GM11168 (cell line): Measurements from ENCODE around the gene PCSK5.

Experiments
- in situ Hi-C: fragments of 300-500 bp; cut with MboI; formaldehyde crosslinking; loops from one replicate; pipeline ENCODE4 v1.12.0; 2022; ENCODE audit warnings: low sequenced_read_pairs; ENCODE audit not compliant: unreplicated experiment

The PCSK5 gene

DNA sequence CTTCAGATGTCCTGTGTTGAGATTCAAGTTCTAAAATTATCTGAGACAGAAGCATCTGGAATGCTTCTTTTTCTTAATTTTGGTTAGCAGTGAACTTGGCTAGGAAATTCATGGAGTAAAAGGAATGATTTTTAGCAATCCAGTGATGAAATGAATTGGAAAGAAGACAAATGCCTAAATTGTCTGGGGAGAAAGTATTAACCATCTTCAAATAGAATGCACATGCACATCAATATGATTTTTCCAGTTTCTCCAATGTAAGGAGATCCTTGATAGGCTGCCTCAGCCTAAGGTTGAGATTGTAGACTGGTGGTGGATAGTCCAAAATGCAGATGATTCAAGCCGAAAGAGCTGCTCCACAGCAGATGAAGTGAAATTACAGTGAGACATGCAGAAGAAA lies 106.7 kb downstream of the PCSK5 start:
- in situ Hi-C loops = no loop called here

DNA sequence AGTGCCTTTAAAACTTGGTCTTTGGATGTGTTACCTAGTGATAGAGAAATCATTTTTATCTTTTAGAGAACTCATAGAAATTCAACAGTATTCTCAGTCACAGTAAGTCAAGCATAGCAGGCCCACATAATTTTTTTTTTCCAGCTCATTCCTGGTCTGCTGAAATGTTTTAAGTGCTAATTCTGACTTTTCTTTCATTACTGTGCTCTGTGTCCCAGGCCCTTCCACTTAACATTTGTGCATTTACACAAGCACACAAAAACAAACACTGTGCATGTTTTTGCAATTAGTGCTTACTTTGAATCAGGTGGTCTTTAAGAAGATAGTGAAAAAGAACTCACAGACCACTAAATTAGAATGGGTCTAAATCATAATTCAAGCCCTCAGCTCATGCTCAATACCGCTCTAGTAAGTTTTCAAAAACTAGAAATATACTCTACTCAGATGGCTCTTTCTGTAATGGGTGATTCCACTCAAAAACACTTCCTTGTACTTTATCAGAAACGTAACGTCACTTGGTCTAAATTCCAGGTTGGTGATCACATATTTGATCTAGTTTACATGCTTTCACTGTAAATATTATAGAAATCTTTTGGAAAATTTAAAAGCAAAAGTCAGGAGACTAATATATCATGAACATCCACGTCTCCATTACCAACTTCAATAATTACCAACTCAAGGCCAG lies 107.8 kb downstream of the PCSK5 start:
- in situ Hi-C loops = no loop called here

DNA sequence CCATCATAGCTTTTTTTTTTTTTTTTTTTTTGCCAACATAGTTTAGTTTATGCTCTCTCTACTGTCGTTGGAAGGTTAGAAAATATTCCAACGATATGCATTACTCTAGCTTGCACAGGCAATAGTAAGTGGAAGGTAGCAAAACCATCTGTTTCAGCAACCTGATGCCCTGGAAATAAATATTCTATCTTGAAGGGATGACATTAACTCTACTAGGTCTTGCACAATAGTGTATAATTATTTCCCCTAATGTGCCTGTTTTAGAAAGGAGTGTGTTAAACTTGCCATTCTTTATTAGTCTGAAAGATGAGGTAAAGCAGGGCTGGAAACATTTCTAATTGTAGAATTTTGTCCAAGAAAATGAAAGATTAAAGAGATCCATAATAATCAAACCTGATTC lies 111.0 kb downstream of the PCSK5 start:
- in situ Hi-C loops = no loop called here

DNA sequence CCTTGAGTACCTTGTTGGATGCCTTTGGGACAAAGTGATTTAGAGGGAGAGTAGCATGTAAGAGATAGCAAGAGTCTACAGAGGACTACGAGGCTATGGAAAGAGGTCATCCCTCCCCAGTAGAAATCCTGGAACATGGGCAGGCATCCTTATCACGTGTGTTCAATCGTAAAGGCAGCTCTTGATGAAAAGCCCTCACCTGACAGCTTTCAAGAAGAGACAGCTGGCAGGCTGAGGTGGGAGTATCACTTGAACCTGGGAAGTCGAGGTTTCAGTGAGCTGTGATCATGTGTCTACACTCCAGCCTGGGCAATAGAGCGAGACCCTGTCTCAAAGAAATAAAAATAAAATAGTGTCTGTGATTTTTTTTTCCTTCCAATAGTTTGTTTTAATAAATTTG lies 112.6 kb downstream of the PCSK5 start:
- in situ Hi-C loops = no loop called here

DNA sequence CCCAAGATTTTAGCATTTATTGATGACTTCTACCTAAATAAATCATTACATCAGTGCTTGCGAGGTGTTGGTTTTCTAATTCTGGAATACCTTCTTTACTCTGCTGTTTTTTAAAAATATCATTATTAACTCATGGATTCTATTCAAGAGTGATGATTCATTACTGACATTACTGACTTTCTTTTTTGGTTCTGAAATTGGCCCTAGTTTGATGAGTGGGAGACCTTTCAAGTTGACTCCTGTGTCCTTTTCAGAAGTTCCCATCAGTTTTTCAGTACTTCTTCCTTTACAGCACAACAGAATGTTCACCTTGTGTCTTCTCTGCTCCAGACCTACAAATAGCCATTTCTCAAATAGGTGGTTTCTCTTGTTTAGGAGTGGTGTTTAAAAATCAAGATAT lies 114.1 kb downstream of the PCSK5 start:
- in situ Hi-C loops = no loop called here

DNA sequence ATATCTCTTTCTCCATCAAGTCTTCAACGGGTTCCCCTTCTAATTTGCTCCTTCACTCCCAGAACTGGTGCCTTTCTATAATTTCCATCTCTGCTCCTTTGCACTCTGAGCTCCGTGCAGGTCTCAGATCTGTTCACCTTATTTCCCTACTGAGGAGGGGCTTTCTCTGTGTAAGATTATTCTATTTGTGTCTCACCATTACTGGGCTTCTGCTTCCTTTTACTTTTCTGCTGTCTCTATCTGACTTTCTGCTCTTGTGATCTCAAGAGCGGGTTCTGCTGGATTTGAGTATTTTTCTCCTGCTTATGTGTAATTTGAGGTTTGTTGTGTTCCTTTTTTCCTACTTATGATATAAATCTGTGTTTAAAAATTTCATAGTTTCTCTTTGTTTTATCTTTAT lies 117.5 kb downstream of the PCSK5 start:
- in situ Hi-C loops = no loop called here

DNA sequence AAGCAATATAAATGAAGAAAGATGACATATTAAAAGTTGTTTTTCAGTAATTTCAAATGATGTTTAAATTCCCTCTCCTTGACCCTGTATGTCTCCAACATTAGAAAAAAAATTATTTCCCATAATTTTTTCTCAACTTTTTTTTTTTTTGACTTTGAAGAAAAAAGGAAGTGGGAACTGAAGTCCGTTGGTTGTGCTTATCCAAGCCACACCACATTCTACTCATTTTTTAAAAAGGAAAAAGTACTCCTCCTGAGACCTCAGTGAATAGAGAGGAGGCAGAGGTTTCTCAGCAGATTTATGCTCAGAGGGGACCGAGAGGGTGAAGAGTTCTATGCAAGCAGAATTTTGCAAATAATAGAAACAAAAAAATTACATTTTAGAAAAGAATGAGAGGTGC lies 123.3 kb downstream of the PCSK5 start:
- in situ Hi-C loops = no loop called here

DNA sequence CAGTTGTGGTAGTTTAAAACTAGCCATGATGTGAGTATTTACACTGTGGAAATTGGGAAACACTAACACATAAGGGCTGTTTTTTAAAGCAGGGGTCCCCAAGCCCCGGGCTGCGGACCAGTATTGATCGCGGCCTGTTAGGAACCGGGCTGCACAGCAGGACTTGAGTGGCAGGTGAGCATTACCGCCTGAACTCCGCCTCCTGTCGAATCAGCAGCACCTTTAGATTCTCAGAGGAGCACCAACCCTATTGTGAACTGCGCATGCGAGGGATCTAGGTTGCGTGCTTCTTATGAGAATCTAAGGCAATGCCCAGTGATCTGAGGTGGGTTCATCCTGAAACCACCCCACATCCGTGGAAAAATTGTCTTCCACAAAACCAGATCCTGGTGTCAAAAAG lies 127.8 kb downstream of the PCSK5 start:
- in situ Hi-C loops = no loop called here

DNA sequence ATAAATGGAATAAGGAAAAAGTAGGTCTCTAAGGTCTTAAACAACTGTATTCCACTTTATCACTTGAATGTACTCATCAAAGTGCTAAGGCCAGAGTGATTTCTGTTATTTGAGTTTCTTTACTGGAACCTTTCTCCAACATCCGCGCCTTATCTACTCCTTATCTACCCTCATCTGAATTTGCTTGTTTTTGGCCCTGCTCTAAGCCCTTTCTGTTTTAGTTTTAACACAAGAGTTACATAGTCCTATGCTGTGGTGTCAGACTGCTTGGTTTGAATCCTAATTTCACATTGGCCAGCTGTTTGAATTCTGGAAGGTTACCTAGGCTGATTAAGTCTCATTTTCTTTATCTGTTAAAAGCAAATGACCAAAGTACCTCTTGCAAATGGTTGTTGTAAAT lies 128.3 kb downstream of the PCSK5 start:
- in situ Hi-C loops = no loop called here

DNA sequence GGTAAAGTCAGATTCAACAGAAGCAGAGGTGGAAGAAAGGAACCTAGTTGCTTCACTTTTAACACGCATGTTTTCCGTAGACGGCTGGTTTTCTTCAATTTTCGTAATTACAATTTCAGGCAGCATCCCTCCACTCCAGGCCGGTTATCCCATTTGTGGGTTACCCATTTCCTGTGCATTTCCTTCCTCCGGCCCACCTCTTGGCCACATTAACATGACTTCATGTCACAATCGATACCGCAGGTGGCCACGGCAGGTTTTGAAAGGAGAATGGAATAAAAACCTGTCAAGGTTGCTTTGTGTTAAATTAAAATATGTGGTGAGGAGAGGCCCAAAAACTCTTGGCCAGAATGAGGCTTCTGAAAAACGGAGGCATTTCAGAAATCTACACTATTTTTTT lies 130.2 kb downstream of the PCSK5 start:
- in situ Hi-C loops = no loop called here

DNA sequence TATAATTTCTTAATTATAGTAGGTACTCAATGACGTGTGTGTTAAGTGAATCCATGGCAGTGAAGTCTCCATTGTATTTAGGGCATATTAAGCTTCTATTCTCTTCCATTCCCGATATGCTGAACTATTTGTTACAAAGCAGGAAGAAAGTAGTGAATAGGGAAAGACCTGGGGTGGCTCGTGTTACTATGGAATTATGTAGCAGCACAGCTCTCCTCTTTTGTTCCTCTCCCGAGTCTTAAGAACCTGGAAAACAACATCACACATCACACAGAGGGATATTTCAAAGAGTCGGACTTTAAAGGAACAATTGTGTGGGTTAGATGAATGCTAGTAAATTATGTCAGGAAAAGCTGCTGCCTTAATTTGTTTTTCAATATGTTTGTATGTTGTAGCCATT lies 131.8 kb downstream of the PCSK5 start:
- in situ Hi-C loops = no loop called here

DNA sequence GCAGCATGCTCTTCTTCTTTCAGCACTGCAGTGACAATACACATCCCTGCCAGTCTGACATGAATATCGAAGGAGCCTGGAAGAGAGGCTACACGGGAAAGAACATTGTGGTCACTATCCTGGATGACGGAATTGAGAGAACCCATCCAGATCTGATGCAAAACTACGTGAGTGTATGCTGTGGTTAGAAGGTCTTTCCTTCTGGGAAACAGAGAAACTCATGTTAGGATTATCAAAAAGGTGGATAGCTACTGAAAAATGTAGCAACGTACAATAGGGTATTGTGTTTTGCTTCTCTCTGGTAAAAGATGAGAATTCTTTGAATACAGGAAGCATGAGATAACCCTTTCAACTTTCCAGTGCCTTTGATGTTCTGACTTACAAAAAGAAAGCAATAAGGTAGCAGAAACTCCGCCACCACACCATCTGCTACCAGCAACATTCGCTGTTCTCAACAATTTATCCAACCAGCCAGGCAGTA lies 133.3 kb downstream of the PCSK5 start:
- in situ Hi-C loops = no loop called here

DNA sequence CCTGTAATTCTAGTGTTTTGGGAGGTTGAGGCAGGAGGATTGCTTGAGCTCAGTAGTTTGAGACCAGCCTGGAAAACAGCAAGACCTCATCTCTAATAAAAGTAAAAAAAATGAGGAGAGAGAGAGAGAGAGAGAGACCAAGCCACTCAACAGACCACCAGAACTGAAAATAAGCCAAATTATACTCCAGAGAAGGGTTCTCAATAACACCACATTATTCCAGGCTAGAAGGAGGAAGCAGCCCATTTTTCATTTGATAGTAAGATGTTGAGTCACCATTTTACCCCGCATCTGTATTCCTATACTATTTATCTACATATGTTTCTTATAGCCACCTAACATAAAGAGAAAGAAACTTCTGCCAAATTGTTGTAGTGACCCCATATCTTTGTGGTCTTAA lies 134.8 kb downstream of the PCSK5 start:
- in situ Hi-C loops = no loop called here

DNA sequence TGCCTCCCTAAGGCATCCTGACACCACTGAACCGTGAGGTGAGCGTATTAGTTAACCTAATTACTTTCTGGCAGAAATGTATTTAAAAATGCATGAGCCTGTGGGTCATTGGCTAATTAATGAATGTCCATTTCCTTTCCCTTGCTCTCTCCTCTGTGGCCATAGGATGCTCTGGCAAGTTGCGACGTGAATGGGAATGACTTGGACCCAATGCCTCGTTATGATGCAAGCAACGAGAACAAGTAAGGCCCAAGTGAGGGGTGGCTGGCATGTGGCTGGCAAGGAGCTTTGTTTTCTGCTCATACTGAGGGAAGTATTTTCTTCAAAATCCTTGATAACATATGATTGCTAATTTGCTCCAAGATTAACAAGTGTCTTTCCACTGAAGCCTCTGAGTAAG lies 136.3 kb downstream of the PCSK5 start:
- in situ Hi-C loops = no loop called here

DNA sequence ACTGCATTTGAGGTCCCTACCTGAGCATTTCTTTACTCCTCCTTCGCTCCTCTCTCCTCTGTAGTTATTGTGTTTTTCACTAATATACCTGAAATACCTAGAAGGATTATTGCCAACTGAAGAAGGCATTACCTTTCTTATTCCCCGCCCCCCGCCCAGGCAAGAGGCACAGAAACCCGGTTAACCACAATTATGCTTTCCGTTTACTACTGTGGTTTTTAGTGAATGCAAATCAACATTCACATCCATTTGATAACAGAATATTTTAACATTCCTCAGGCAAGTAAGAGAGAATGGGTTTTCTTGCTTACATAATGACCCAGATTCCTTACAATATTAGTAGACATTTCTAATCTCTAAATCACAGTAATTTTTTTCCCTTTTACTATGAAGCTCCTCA lies 136.9 kb downstream of the PCSK5 start:
- in situ Hi-C loops = no loop called here

DNA sequence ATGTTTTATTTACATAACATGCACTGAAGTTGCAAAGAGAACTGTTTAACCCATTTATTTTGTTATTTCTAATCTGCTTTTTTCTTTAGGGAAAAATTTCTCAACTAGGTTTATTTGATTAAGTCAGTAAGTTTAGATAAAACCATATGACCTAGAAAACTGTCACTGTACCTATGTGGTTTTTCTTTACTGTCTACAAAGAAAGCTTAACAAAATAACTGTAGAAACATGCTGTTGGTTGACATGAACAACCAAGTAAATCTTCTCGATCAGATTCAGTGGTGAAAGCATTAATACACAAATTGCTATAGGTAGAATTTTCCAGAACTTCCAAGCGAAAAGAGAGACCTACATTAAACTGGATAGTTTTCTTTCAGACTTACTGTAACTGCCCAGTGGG lies 137.4 kb downstream of the PCSK5 start:
- in situ Hi-C loops = no loop called here

DNA sequence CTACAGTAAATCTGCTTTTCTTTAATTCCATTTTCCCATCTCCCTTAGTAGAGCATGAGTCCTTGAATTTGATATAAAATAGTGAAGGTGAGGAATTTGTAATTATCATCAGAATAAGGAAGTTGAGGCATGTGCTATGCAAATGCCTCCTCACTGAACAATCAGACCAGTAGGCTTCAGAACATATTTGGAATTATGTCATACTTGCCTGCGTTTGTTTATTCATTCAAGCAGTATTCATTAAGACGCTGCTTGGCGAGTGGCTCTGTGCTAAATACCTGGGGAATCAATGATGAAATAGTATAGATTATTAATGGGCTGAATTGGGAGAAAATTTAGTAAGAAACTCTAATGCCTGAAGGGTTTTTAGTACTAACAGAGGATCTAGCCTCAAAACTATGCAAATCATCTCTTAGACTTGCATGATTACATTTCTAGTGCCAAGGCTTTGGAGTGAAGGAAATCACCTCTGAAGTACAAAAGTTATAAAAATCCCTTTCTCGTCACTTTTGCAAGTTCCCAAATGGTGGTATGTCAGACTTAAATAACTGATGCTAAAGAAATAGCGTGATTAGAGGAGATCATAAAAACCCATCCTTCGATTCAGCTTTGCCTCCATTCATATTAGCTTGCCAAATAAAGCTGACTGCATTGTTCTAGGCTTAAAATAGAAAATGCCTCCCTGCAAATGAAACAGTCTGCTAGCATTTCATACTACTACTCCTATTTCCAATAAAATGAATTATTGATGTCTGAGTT lies 141.7 kb downstream of the PCSK5 start:
- in situ Hi-C loops = no loop called here

DNA sequence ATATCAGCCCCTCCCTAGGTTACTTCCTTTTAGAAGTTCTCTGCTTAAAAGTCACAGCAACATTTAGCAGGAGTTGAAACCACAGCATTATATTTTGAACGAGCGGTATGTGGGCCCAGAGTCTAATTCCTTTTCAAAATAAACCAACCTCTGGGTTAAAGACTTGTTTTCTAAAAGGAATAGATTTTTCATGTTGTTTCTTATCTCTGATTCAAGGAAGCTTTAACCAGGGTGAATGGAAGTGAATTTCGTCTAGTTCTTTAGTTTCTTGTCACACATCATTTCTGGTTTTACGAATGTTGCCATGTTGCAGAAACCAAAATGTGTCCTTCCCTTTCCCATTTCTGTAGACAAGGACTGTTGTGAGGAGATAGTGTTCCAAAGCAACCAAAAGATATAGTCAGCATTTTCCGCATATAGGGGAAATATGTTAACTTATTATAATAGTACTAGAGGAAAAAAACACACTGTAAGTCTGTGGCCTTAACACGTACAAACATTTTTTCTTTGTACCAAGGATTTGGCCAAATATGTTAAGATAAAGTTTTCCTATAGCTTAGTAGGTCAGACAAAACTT lies 142.4 kb downstream of the PCSK5 start:
- in situ Hi-C loops = no loop called here

DNA sequence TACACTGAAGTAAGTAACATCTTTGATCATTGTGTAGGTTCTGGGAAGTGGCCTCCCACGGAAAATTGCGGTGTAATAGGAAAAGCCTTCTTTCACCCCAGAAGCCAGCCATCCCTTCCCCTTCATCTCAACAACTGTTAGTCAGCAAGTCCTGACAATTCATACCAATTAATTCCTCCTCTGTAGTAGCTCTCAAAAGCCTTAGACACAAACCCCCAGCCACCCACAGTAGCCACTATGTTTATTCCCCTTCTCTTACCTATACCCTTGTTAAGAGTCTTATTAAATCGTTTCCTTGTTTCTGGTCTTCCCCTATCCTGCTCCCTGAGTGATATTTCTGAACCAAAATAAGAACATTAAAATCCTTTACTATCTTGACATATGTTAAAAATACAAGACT lies 143.6 kb downstream of the PCSK5 start:
- in situ Hi-C loops = no loop called here

DNA sequence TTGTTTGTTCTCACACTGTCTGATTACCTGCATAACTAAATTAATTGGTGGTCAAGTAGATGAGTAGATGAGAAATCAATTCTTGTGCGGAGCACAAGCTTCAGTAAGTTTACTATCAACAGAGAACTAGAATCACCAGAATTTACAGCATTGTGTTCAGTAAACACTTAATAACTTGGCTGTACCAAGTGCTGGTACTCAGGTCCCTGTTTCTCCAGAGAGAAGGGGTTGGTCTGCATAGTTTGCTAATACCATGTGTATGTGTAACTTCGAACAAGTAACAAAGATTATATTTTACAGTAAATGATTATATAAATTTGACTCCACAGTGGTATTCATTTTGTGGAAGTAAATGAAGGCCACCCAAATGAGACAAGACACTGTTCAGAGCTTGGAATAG lies 146.3 kb downstream of the PCSK5 start:
- in situ Hi-C loops = no loop called here

DNA sequence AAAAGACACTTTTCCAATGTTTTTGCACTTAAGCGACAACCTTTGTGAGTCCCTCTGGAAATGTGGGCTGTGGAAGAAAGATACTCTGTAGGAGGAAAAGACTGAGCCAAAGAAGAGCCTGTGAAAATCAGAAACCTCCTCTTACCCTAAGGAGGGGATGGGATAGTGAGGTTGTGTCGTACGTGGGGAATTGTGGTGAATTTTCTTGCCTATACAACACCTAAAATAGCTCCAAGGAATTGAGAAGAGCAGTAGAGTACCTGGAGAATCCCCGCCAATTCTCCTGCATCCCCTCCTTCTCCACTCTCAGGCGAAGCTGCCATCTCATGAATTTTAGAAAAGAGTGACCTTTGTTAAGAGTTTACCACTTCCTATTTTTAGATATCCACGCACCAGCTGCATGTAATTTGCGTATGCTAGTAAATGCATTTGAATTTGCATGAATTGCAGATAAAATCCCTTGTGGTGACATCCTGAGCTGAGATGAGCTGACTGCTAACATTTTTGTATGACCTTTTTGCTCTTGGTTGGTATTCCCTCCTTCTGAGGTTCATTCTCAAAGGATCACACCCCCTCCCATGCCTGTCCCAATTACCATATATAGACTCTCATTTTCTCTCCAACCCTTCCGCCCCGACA lies 147.2 kb downstream of the PCSK5 start:
- in situ Hi-C loops = no loop called here
